Measurements from ENCODE around the gene YPEL3.

Gene YPEL3

GRCh38 chr16:30090610-30091331, 5.2 kb downstream of the YPEL3 start:
- DNase-seq (ENCODE audit: low read depth) = no peak

- no peak for DNase-seq (ENCODE audit: low read depth)
Observed at GRCh38 chr16:30088832-30089624, 7.0 kb downstream of the YPEL3 start.

- DNase-seq (ENCODE audit: low read depth) = no peak
Observed at GRCh38 chr16:30088237-30088831, 7.7 kb downstream of the YPEL3 start.

GRCh38 chr16:30087181-30087898, 8.7 kb downstream of the YPEL3 start:
- DNase-seq (ENCODE audit: low read depth) = no peak

- DNase-seq (ENCODE audit: low read depth) = no peak
Observed at GRCh38 chr16:30086291-30087140, 9.5 kb downstream of the YPEL3 start.

DNA sequence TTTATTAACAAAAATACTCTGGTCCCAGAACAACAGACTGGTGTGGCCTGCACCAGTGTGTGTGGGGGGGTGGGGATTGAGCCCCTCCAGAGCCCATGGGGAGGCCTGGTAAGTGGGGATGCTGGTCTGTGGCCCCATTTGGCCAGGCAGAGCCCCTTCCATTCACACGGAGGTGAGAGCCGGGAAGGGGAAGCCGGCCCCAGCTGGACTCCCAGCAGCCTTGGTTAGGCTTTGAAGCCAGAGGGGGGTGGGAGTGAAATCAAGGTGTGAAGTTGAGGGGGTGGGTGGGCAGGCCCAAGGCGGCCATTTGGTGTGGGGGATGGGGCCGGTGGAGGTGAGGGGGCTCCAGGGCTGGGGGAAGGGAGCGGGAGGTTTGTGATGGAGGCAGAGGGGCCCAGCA, 10.2 kb downstream of the YPEL3 start:
- DNase-seq (ENCODE audit: low read depth) = no peak

- DNase-seq (ENCODE audit: low read depth) = no peak
Observed at GRCh38 chr16:30085247-30085646, 10.8 kb downstream of the YPEL3 start.

DNA sequence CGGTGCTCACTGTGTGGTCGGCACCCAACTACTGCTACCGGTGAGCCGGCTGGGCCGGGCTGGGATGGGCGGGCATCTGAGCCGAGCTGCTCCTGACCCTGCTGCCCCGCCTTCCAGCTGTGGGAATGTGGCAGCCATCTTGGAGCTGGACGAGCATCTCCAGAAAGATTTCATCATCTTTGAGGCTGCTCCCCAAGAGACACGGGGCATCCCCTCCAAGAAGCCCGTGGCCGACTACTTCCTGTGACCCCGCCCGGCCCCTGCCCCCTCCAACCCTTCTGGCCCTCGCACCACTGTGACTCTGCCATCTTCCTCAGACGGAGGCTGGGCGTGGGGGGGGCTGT, 11.2 kb downstream of the YPEL3 start:
- no peak for DNase-seq (ENCODE audit: low read depth)

GRCh38 chr16:30084096-30084815, 11.8 kb downstream of the YPEL3 start:
- no peak for DNase-seq (ENCODE audit: low read depth)

DNA sequence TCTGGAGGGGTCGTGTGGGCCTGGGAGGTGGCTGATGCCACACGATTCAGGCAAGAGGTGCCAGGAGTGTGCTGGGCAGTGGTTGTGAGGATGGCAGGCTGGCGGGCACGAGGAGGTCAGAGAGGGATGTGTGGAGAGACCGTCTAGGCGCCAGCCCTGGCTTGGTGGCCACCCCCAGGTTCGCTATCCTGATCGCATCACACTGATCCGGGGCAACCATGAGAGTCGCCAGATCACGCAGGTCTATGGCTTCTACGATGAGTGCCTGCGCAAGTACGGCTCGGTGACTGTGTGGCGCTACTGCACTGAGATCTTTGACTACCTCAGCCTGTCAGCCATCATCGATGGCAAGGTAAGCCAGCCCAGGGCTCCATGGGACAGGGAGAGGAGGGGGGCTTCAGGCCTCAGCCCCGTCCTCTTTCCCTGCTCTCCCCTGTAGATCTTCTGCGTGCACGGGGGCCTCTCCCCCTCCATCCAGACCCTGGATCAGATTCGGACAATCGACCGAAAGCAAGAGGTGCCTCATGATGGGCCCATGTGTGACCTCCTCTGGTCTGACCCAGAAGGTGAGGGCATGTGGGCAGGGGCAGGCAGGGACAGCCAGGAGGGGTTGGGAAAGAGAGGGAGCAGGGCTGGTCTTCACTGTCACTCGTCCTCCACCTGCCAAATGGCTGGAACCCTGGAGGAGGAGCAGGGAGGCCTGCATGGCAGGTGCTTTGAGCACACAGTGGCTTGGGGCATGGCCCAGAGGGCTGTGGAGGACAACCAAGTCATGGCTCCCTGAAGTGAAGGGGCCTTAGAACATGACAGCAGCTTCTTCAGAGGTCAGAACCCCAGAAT, 12.6 kb downstream of the YPEL3 start:
- DNase-seq (ENCODE audit: low read depth) = no peak

GRCh38 chr16:30082545-30083090, 13.4 kb downstream of the YPEL3 start:
- DNase-seq (ENCODE audit: low read depth) = no peak

- no peak for DNase-seq (ENCODE audit: low read depth)
Observed at GRCh38 chr16:30079480-30079879, 16.5 kb downstream of the YPEL3 start.

GRCh38 chr16:30078744-30079143, 17.3 kb downstream of the YPEL3 start:
- no peak for DNase-seq (ENCODE audit: low read depth)

DNA sequence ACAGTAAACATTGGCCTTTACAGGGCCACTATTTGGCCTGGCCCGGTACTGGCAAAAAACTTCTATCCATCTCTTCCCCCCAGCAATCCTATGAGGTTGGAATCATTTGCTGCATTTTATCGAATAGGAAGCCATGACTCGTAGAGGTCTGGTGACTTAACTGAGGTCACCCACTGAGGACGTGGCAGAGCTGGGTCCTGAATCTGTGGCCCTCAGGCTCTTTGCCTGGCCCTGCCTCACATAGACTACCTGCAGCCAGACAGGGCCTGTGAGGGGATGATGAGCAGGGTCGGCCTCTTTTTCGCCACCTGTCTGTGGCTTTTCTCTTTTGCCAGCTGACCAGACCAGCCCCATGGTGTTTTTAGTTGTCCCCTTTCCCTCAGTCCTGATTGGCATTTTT, 18.4 kb downstream of the YPEL3 start:
- no peak for DNase-seq (ENCODE audit: low read depth)

- DNase-seq (ENCODE audit: low read depth) = no peak
Observed at GRCh38 chr16:30076276-30076791, 19.7 kb downstream of the YPEL3 start.

DNA sequence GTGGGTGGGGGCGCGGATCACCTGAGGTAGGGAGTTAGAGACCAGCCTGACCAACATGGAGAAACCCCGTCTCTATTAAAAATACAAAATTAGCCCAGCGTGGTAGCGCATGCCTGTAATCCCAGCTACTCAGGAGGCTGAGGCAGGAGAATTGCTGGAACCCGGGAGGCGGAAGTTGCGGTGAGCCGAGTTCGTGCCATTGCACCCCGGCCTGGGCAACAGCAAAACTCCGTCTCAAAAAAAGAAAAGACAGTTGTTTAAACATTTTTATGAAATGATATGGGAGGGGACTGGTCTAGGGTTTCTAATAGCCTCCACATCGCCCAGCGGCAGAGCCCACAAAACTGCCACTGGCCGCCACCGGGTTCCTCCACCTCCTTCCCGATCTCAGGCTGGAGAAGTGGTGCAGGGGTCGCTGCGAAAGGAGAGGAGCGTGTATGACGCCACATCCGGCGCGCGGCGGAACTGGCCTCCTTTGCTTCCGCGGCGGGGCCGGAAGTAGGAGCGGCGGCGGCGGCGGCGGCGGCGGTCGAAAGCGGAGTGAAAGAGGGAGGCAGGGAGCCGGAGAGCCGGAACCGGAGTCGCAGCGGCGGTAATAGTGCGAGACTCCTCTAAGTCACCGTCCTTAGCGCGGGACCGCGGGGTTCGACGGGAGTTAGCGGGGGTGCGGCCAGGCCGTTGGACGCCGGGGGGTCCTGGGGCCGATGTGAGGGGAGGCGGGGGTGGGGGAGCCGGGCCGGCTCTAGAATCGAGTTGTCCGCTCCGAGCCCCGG, 20.3 kb downstream of the YPEL3 start, which contains the start of gene PPP4C:
Gene PPP4C (plus strand): TSS at position 492 of the 773 bp plus-strand sequence. CDS start 384 bp downstream, outside the sequence.
- peak; percentile 65 for DNase-seq (ENCODE audit: low read depth)

DNA sequence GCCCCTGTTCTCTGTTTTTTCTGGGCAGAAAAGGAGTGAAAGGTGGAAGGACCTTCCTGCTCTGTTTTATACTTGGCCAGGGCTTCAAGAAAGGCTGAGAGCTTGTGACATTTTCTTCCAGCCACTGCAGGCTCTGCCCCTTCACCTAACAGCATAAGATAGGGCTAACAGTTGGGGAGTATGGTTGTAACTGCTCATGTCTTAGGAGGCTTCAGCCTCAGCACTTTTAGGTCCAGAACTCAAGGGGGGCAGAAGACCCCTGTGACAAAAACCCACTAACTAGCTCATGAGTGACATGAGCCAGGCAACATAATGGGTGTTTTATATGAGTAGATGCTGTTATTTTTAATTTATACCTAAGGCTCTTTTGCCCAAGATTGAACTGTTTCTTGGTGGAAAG, 25.5 kb downstream of the YPEL3 start:
- no peak for DNase-seq (ENCODE audit: low read depth)

DNA sequence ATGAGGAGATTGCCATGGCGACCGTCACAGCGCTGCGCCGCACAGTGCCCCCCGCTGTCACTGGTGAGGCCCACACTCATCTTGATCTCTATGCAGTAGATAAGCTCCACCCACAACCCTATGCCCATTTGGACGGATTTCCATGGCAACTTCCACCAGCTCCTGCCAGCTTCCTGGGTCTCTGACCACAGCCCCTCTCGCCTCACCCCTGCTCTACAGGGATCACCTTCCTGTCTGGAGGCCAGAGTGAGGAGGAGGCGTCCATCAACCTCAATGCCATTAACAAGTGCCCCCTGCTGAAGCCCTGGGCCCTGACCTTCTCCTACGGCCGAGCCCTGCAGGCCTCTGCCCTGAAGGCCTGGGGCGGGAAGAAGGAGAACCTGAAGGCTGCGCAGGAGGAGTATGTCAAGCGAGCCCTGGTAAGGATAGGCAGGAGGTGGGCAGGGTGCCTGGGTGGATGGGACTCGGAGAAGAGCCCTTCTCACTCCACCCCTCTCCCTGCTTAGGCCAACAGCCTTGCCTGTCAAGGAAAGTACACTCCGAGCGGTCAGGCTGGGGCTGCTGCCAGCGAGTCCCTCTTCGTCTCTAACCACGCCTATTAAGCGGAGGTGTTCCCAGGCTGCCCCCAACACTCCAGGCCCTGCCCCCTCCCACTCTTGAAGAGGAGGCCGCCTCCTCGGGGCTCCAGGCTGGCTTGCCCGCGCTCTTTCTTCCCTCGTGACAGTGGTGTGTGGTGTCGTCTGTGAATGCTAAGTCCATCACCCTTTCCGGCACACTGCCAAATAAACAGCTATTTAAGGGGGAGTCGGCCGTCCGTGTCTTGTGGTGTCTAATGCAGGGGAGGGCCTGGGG, 26.2 kb downstream of the YPEL3 start:
- no peak for DNase-seq (ENCODE audit: low read depth)

Measured in fibroblast of the conjunctiva (primary cell).